Ovary (tissue), 9 donors: ENCODE measurements around the gene SIRT4. TPM values are rescaled to one million over a fixed set of nuclear protein-coding genes. Genes with fewer than 3 reads are reported as not detected.

Experiments used
- DNase-seq, 5 donors: peaks; one replicate each; pipeline ENCODE4 v3.0.0-alpha.2; 2019 to 2020
- H3K27ac ChIP-seq, 2 donors: fragments of 200-600 bp; one replicate each; pipeline versions ENCODE4 v1.5.1 to v1.8.0; 2019 to 2022
- H3K27me3 ChIP-seq: fragments of 200-600 bp; one replicate; pipeline ENCODE4 v1.8.0; 2022
- H3K36me3 ChIP-seq: fragments of 200-600 bp; sonication (generic); one replicate; pipeline ENCODE4 v1.5.1; 2019
- H3K4me1 ChIP-seq: one replicate; pipeline ENCODE4 v1.8.1; 2013; ENCODE audit warnings: mild to moderate bottlenecking, moderate library complexity; ENCODE audit not compliant: insufficient read depth
- H3K4me3 ChIP-seq: fragments of 200-600 bp; sonication (generic); one replicate; pipeline ENCODE4 v1.5.1; 2017
- H3K9me3 ChIP-seq, 2 donors: fragments of 200-600 bp in 1 of 2; sonication (generic) in 1 of 2; one replicate each; pipeline versions ENCODE4 v1.5.1 to v1.8.1; 2013 to 2019; ENCODE audit warnings: mild to moderate bottlenecking in 1 of 2, moderate library complexity in 1 of 2
- EP300 ChIP-seq: sonication (generic); formaldehyde crosslinking; IDR thresholded peaks from one replicate; pipeline ENCODE4 v1.6.1; 2017; ENCODE audit warnings: antibody characterized with exemption
- POLR2A ChIP-seq: fragments of 450-650 bp; IDR thresholded peaks from one replicate; pipeline ENCODE4 v1.6.1; 2017; ENCODE audit warnings: antibody characterized with exemption, mild to moderate bottlenecking, moderate library complexity
- WGBS, 3 donors: extraction: QIAGEN DNeasy Blood & Tissue Kit in 1 of 3; methylation state at CpG; one replicate each; pipeline versions ENCODE4 v1.1.5 to v1.1.7; 2013 to 2017; 5-methylcytosine and 5-hydroxymethylcytosine counted together
- intact Hi-C, 4 donors: fragments of 100-400 bp; cut with DNase I; formaldehyde crosslinking; loops; one replicate each; pipeline versions ENCODE4 v1.11.0 to v1.15.1; 2022 to 2023
- polyA plus RNA-seq, 2 donors: library from polyadenylated mRNA; stranded (reverse); fragments of 200-250 nt in 1 of 2; fragments of 350-450 nt in 1 of 2; fragmentation: Illumina TruSeq in 1 of 2; extraction: RNeasy Lipid Tissue Mini Kit (QIAGEN cat#74804) in 1 of 2; gene quantifications; one replicate each; pipeline ENCODE4 v1.2.3, GENCODE V29; 2013 to 2014
- total RNA-seq, 7 donors: library from RNA; depleted of rRNA in 2 of 7; stranded (reverse); fragments of >200 nt in 2 of 7; fragmentation: NEBNext Ultra II Directional in 3 of 7; extraction: Animal tissue kit (Norgen Biotek cat#: 25700) in 3 of 7; gene quantifications; one replicate each; pipeline versions ENCODE4 v1.1.0 to v1.2.4, GENCODE V29; 2016 to 2023
- TF ChIP-seq, protein P1 (sequence below), 3 donors: fragments of 450-650 bp in 2 of 3; fragments of 200-600 bp in 1 of 3; IDR thresholded peaks; one replicate each; pipeline versions ENCODE4 v1.5.1 to v1.8.0; 2016 to 2022; ENCODE audit warnings: antibody characterized with exemption in 3 of 3, mild to moderate bottlenecking in 1 of 3
- donor health status: DM: no; HTN: no; CAD: no; lungs with moderate emphysema.
- donor health status: DM: no; HTN: no; CAD: no.
- donor health status: Bipolar disorder and iron deficiency.
- donor health status: DM: yes; HTN: yes; CAD: no.
- donor health status: DM: no; HTN: no; CAD: no.
- donor health status: DM: yes; HTN: yes; CAD: no.

The SIRT4 gene
- total and polyA plus RNA-seq, 9 donors = 0.87 to 4.6 (median 1.4) TPM

DNA sequence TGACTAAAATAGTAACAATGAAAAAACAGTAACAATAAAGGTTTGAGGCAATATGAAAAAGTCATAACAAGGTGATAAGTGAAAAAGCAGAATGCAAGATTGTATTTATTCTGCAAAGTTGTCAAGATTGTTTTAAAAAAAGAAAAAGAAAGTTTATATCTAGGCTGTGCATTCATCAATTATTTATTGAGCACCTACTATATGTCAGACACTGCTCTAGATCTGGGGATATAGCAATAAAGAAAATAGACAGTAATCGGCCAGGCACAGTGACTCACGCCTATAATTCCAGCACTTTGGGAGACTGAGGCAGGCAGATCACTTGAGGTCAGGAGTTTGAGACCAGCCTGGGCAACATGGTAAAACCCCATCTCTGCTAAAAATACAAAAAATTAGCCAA lies 21.7 kb downstream of the SIRT4 start:
- Histone ChIP-seq H3K9me3 (no peaks in the 10 kb centered on the region), H3K27me3 (no peaks in the 10 kb centered on the region), H3K36me3 (no peaks in the 10 kb centered on the region), H3K27ac (no peak overlapping the region), H3K4me3 (no peak overlapping the region), H3K4me1 (peaks cover 6% of the 10 kb centered on the region)
- 85 to 91% (median 90%) methylated on average over 2 of the region's 2 CpGs for WGBS, 3 donors
- intact Hi-C loops = no loop called here
- TF ChIP-seq, protein P1, sequence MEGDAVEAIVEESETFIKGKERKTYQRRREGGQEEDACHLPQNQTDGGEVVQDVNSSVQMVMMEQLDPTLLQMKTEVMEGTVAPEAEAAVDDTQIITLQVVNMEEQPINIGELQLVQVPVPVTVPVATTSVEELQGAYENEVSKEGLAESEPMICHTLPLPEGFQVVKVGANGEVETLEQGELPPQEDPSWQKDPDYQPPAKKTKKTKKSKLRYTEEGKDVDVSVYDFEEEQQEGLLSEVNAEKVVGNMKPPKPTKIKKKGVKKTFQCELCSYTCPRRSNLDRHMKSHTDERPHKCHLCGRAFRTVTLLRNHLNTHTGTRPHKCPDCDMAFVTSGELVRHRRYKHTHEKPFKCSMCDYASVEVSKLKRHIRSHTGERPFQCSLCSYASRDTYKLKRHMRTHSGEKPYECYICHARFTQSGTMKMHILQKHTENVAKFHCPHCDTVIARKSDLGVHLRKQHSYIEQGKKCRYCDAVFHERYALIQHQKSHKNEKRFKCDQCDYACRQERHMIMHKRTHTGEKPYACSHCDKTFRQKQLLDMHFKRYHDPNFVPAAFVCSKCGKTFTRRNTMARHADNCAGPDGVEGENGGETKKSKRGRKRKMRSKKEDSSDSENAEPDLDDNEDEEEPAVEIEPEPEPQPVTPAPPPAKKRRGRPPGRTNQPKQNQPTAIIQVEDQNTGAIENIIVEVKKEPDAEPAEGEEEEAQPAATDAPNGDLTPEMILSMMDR (IDR thresholded peaks at IDR 0.05) = no peak
- TF ChIP-seq EP300 (no peak), POLR2A (no peak)
- DNase-seq = no peak

DNA sequence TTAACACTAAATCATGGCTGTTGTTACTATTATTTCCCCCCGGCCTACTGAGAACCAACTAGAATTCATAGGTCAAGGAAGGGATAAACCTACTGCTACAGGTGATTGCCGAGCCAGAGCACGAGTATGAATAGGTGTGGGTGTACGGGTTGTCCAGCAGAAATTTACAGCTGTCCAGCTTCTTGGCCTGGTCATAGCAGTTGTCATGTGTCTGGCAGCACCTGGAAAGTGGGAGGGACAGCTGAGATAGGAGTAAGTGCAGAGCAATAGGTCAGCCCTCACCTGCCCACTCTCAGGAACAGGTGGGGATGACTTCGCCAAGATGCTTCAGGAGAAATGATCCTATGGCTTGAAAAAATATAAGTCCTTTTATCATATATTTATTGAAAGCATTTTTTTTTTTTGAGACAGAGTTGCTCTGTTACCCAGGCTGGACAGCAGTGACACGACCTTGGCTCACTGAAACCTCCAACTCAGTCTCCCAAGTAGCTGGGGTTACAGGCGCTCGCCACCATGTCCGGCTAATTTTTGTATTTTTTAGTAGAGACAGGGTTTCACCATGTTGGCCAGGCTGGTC lies 22.8 kb downstream of the SIRT4 start:
- no peaks in the 10 kb centered on the region for H3K36me3 ChIP-seq
- no peaks in the 10 kb centered on the region for H3K27me3 ChIP-seq
- H3K27ac ChIP-seq = no peak overlapping the region
- H3K4me1 ChIP-seq = peaks cover 6% of the 10 kb centered on the region
- TF ChIP-seq, protein P1 (IDR thresholded peaks at IDR 0.05) = no peak
- TF ChIP-seq POLR2A (no peak), EP300 (no peak)
- intact Hi-C loops = loop anchor here in 1 of 4 donors (5.0 kb wide), 1 partner anchor 107 kb away; no protein-coding TSS in a partner anchor
- no peak overlapping the region for H3K4me3 ChIP-seq
- no peaks in the 10 kb centered on the region for H3K9me3 ChIP-seq
- 41 to 56% (median 45%) methylated on average over 9 of the region's 9 CpGs for WGBS, 3 donors
- no peak for DNase-seq

DNA sequence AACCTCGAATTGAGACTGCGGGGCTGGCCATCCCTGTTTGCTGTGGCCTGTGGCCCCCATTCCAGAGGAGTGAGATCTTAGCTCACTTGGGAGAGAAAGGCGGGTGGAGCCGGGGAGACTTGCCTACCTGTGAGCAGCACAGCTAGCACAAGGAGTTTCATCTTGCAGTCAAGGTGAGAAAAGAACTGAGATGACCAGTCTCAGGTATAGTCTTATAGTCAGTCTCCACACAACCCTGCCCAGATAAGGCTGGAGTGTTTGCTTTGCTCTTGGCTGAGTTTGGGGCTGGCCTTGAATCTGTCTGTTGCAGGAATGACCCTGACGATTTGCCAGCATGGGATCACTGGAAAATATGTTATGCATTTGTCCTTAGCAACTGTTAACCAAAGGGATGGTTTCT lies 25.5 kb downstream of the SIRT4 start, which contains the start of gene PLA2G1B:
PLA2G1B (minus strand) TSS at position 187 of the 400 bp plus-strand sequence; CDS start at position 161, 26 bp downstream.
- TF ChIP-seq EP300 = no peak
- intact Hi-C loops = loop anchor here in 1 of 4 donors (5.0 kb wide), 1 partner anchor 105 kb away; no protein-coding TSS in a partner anchor

DNA sequence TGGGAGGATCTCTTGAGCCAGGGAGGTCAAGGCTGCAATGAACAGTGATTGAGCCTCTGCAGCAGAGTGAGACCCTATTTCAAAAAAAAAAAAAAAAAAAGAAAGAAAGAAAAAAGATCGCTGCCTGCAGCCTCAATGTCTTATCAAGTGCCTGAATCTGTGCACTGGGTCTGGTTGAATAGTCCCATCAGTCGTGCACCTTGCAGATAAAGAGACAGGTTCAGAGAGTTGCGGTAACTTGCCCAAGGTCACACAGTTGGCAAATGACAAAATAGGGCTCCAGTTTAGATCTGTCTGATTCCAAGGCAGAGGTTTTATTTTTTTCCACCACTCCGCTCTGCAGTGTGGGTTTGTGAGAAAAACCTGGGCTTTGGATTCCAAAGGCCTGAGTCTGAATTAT lies 26.1 kb downstream of the SIRT4 start:
- no peaks in the 10 kb centered on the region for H3K27me3 ChIP-seq
- no peak overlapping the region for H3K4me3 ChIP-seq
- WGBS, 3 donors = 49 to 63% (median 56%) methylated on average over 4 of the region's 4 CpGs
- peaks cover 6% of the 10 kb centered on the region for H3K4me1 ChIP-seq
- intact Hi-C loops = loop anchor here in 1 of 4 donors (5.0 kb wide), 1 partner anchor 104 kb away; no protein-coding TSS in a partner anchor
- no peak for DNase-seq
- TF ChIP-seq EP300 (no peak), POLR2A (no peak)
- TF ChIP-seq, protein P1 (IDR thresholded peaks at IDR 0.05) = no peak
- no peaks in the 10 kb centered on the region for H3K36me3 ChIP-seq
- H3K9me3 ChIP-seq = no peaks in the 10 kb centered on the region
- no peak overlapping the region for H3K27ac ChIP-seq

More for the DNA sequence above, 25.5 kb downstream of the SIRT4 start, which contains the start of gene PLA2G1B:
- Histone ChIP-seq H3K4me3 (no peak within 1 kb of the TSS), H3K4me1 (peaks cover 6% of the 10 kb centered on the region), H3K9me3 (no peaks in the 10 kb centered on the region), H3K27me3 (no peaks in the 10 kb centered on the region), H3K36me3 (no peaks in the 10 kb centered on the region), H3K27ac (peak within 1 kb of the TSS in 1 of 2 donors; percentile 26)
- DNase-seq = peak in 3 of 5 donors; percentile 26 to 52 (median 49)
- 45 to 55% (median 48%) methylated on average over 5 of the region's 5 CpGs for WGBS, 3 donors

DNA sequence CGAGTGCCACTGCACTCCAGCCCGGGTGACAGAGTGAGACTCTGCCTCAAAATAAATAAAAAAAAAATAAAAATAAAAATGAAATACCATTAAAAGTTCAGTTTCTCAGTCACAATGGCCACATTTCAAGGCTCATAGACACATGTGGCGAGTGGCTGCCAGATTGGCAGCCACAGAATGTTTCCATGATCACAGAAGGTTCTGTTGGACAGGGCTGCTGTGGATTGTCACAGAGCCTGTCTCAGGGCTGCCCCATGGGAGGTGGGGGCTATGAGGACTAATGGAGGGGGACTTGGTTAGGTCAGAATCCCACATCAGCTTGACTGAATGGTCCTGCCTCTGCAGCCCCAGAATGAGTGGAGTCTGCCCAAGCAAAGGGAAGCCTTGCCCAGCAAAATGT lies 29.3 kb downstream of the SIRT4 start:
- no peaks in the 10 kb centered on the region for H3K27me3 ChIP-seq
- TF ChIP-seq EP300 (no peak), POLR2A (no peak)
- TF ChIP-seq, protein P1 (IDR thresholded peaks at IDR 0.05) = no peak
- no peak overlapping the region for H3K4me3 ChIP-seq
- peaks cover 8% of the 10 kb centered on the region for H3K4me1 ChIP-seq
- no peaks in the 10 kb centered on the region for H3K36me3 ChIP-seq
- intact Hi-C loops = no loop called here
- 61 to 79% (median 73%) methylated on average over 3 of the region's 3 CpGs for WGBS, 3 donors
- no peak overlapping the region for H3K27ac ChIP-seq
- H3K9me3 ChIP-seq = no peaks in the 10 kb centered on the region
- DNase-seq = no peak
